Ishikawa (cell line): ENCODE results near the gene NTSR2.

Source experiments
- CEBPB ChIP-seq: IDR thresholded peaks from 2 replicates; pipeline ENCODE4 v1.6.1; 2012
- EGR1 ChIP-seq: IDR thresholded peaks from 2 replicates; pipeline ENCODE4 v1.6.1; 2012
- EP300 ChIP-seq: IDR thresholded peaks from 2 replicates; pipeline ENCODE4 v1.6.1; 2012; ENCODE audit warnings: borderline replicate concordance
- MAX ChIP-seq: IDR thresholded peaks from 2 replicates; pipeline ENCODE4 v1.6.1; 2012
- NFIC ChIP-seq: IDR thresholded peaks from 2 replicates; pipeline ENCODE4 v1.6.1; 2012
- RAD21 ChIP-seq: IDR thresholded peaks from 2 replicates; pipeline ENCODE4 v1.6.1; 2012; ENCODE audit warnings: low read depth
- TAF1 ChIP-seq: IDR thresholded peaks from 2 replicates; pipeline ENCODE4 v1.6.1; 2012; ENCODE audit warnings: low read depth, mild to moderate bottlenecking
- TCF12 ChIP-seq: IDR thresholded peaks from 2 replicates; pipeline ENCODE4 v1.6.1; 2012; ENCODE audit warnings: low read depth
- TEAD4 ChIP-seq: IDR thresholded peaks from 2 replicates; pipeline ENCODE4 v1.6.1; 2012
- USF1 ChIP-seq: IDR thresholded peaks from 2 replicates; pipeline ENCODE4 v1.6.1; 2012
- YY1 ChIP-seq: IDR thresholded peaks from 2 replicates; pipeline ENCODE4 v1.6.1; 2012; ENCODE audit warnings: low read depth
- ZBTB7A ChIP-seq: IDR thresholded peaks from 2 replicates; pipeline ENCODE4 v1.6.1; 2012; ENCODE audit warnings: low read depth
- TF ChIP-seq, protein P1 (sequence below): IDR thresholded peaks from 2 replicates; pipeline ENCODE4 v1.6.1; 2012; ENCODE audit warnings: low read depth, mild to moderate bottlenecking

- TF ChIP-seq USF1 (no peak), ZBTB7A (no peak), EP300 (no peak), TEAD4 (no peak), TAF1 (no peak), RAD21 (no peak), MAX (no peak), YY1 (no peak), NFIC (no peak), CEBPB (no peak), EGR1 (no peak), TCF12 (no peak)
- TF ChIP-seq, protein P1, sequence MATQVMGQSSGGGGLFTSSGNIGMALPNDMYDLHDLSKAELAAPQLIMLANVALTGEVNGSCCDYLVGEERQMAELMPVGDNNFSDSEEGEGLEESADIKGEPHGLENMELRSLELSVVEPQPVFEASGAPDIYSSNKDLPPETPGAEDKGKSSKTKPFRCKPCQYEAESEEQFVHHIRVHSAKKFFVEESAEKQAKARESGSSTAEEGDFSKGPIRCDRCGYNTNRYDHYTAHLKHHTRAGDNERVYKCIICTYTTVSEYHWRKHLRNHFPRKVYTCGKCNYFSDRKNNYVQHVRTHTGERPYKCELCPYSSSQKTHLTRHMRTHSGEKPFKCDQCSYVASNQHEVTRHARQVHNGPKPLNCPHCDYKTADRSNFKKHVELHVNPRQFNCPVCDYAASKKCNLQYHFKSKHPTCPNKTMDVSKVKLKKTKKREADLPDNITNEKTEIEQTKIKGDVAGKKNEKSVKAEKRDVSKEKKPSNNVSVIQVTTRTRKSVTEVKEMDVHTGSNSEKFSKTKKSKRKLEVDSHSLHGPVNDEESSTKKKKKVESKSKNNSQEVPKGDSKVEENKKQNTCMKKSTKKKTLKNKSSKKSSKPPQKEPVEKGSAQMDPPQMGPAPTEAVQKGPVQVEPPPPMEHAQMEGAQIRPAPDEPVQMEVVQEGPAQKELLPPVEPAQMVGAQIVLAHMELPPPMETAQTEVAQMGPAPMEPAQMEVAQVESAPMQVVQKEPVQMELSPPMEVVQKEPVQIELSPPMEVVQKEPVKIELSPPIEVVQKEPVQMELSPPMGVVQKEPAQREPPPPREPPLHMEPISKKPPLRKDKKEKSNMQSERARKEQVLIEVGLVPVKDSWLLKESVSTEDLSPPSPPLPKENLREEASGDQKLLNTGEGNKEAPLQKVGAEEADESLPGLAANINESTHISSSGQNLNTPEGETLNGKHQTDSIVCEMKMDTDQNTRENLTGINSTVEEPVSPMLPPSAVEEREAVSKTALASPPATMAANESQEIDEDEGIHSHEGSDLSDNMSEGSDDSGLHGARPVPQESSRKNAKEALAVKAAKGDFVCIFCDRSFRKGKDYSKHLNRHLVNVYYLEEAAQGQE = no peak
Observed at GRCh38 chr2:11621410-11621809, 48.6 kb downstream of the NTSR2 start.
